Colonic mucosa (tissue), 4 donors: Measurements from ENCODE around the gene MAGIX. TPM values are rescaled to one million over a fixed set of nuclear protein-coding genes. Genes with fewer than 3 reads are reported as not detected.

Experiments
- DNase-seq: peaks from one replicate; pipeline ENCODE4 v3.0.0-alpha.2; 2020
- H3K27ac ChIP-seq: fragments of 200-600 bp; one replicate; pipeline ENCODE4 v1.8.0; 2021
- H3K27me3 ChIP-seq: fragments of 200-600 bp; one replicate; pipeline ENCODE4 v1.8.0; 2021
- H3K36me3 ChIP-seq: fragments of 200-600 bp; one replicate; pipeline ENCODE4 v1.8.0; 2021
- H3K4me1 ChIP-seq: fragments of 200-600 bp; one replicate; pipeline ENCODE4 v1.8.0; 2021; ENCODE audit warnings: mild to moderate bottlenecking
- H3K4me3 ChIP-seq: fragments of 200-600 bp; one replicate; pipeline ENCODE4 v1.8.0; 2021
- H3K9ac ChIP-seq, 2 donors: one replicate each; pipeline ENCODE4 v1.7.0; 2013; ENCODE audit warnings: control low read depth in 2 of 2, low read depth in 2 of 2, low read length in 2 of 2
- H3K9me3 ChIP-seq: fragments of 200-600 bp; one replicate; pipeline ENCODE4 v1.8.0; 2021
- CTCF ChIP-seq: fragments of 200-600 bp; IDR thresholded peaks from one replicate; pipeline ENCODE4 v1.8.0; 2022; ENCODE audit warnings: antibody characterized with exemption, mild to moderate bottlenecking
- intact Hi-C: fragments of 100-400 bp; cut with DNase I; formaldehyde crosslinking; loops from one replicate; pipeline ENCODE4 v1.14.1; 2022
- total RNA-seq, 2 donors: library from RNA; stranded (reverse); fragmentation: NEBNext Ultra II Directional in 1 of 2; extraction: Animal tissue kit (Norgen Biotek cat#: 25700) in 1 of 2; gene quantifications; one replicate each; pipeline ENCODE4 v1.2.1, GENCODE V29; 2021
- donor health status: healthy.
- donor health status: DM: no; HTN: no; CAD: no.
- donor health status: DM: no; HTN: no; CAD: no.

MAGIX gene
- 10 to 100 TPM in 1 of 2 donors, 1 to 10 TPM in 1; 4.3 to 14.7 TPM for total RNA-seq

- no peaks in the 10 kb centered on the region for H3K9me3 ChIP-seq
- intact Hi-C loops: no loop called here
- peak within 1 kb of the TSS; percentile 75 for H3K27ac ChIP-seq
- no peak for DNase-seq
- peak within 1 kb of the TSS; percentile 26 for H3K4me3 ChIP-seq
- H3K27me3 ChIP-seq: no peaks in the 10 kb centered on the region
- H3K4me1 ChIP-seq: no peaks in the 10 kb centered on the region
- H3K36me3 ChIP-seq: no peaks in the 10 kb centered on the region
- H3K9ac ChIP-seq: peak within 1 kb of the TSS; percentile 61 to 72
- TF ChIP-seq CTCF: no peak
Measured at GRCh38 chrX:49162620-49163019, at the start of gene MAGIX. Gene MAGIX (plus strand): TSS chrX:49162758. CDS start chrX:49162890, 132 bp downstream.

GRCh38 chrX:49116076-49116475 lies 46.5 kb upstream of the MAGIX start:
- H3K36me3 ChIP-seq: no peaks in the 10 kb centered on the region
- no peak overlapping the region for H3K4me3 ChIP-seq
- no peaks in the 10 kb centered on the region for H3K4me1 ChIP-seq
- no peaks in the 10 kb centered on the region for H3K9me3 ChIP-seq
- DNase-seq: no peak
- TF ChIP-seq CTCF: no peak
- H3K9ac ChIP-seq: no peak overlapping the region
- intact Hi-C loops: no loop called here
- H3K27me3 ChIP-seq: no peaks in the 10 kb centered on the region
- no peak overlapping the region for H3K27ac ChIP-seq

GRCh38 chrX:49116716-49117115 lies 45.8 kb upstream of the MAGIX start:
- Histone ChIP-seq H3K4me1 (no peaks in the 10 kb centered on the region), H3K27ac (no peak overlapping the region), H3K27me3 (no peaks in the 10 kb centered on the region), H3K9ac (no peak overlapping the region), H3K4me3 (no peak overlapping the region), H3K9me3 (no peaks in the 10 kb centered on the region), H3K36me3 (no peaks in the 10 kb centered on the region)
- DNase-seq: no peak
- no peak for TF ChIP-seq CTCF
- intact Hi-C loops: no loop called here

- H3K36me3 ChIP-seq: no peaks in the 10 kb centered on the region
- H3K9me3 ChIP-seq: no peaks in the 10 kb centered on the region
- no peak overlapping the region for H3K9ac ChIP-seq
- H3K4me1 ChIP-seq: no peaks in the 10 kb centered on the region
- TF ChIP-seq CTCF: no peak
- no peaks in the 10 kb centered on the region for H3K27me3 ChIP-seq
- no peak overlapping the region for H3K27ac ChIP-seq
- H3K4me3 ChIP-seq: no peak overlapping the region
- no peak for DNase-seq
- intact Hi-C loops: no loop called here
Measured at GRCh38 chrX:49117581-49117980, 45.0 kb upstream of the MAGIX start.

GRCh38 chrX:49120091-49120490 lies 42.5 kb upstream of the MAGIX start:
- no peak for TF ChIP-seq CTCF
- Histone ChIP-seq H3K4me1 (no peaks in the 10 kb centered on the region), H3K9ac (no peak overlapping the region), H3K9me3 (no peaks in the 10 kb centered on the region), H3K27me3 (no peaks in the 10 kb centered on the region), H3K4me3 (no peak overlapping the region), H3K27ac (no peak overlapping the region), H3K36me3 (no peaks in the 10 kb centered on the region)
- intact Hi-C loops: loop anchor here (5.0 kb wide), 1 partner anchor 37 kb away; no protein-coding TSS in a partner anchor
- no peak for DNase-seq
